Measurements from ENCODE around the gene BSND. TPM values are rescaled to one million over a fixed set of nuclear protein-coding genes. Genes with fewer than 3 reads are reported as not detected.

BSND gene
- total RNA-seq, 1 experiment from 2014 or later, result not detected

GRCh38 chr1:55059302-55060132 lies 60.8 kb downstream of the BSND start:
- no peaks in the 10 kb centered on the region for H3K36me3 ChIP-seq
- no peaks in the 10 kb centered on the region; the same call in 1 of the 2 replicates for H3K27me3 ChIP-seq
- H3K27ac ChIP-seq, result no peak overlapping the region
- no peak overlapping the region for H3K4me3 ChIP-seq
- peaks cover 17% of the 10 kb centered on the region for H3K4me1 ChIP-seq
- DNase-seq, result no peak
- no peaks in the 10 kb centered on the region for H3K9me3 ChIP-seq (replicated peaks)

- Histone ChIP-seq H3K27ac (no peak overlapping the region), H3K36me3 (no peaks in the 10 kb centered on the region), H3K9me3 (replicated peaks) (no peaks in the 10 kb centered on the region), H3K4me3 (no peak overlapping the region), H3K4me1 (peaks cover 25% of the 10 kb centered on the region), H3K27me3 (no peaks in the 10 kb centered on the region; the same call in 1 of the 2 replicates)
- DNase-seq, result no peak
Observed at GRCh38 chr1:55060133-55060999, 61.6 kb downstream of the BSND start.

- Histone ChIP-seq H3K9me3 (replicated peaks) (no peaks in the 10 kb centered on the region), H3K27ac (no peak overlapping the region), H3K4me1 (peaks cover 25% of the 10 kb centered on the region), H3K27me3 (no peaks in the 10 kb centered on the region; the same call in 1 of the 2 replicates), H3K4me3 (no peak overlapping the region), H3K36me3 (no peaks in the 10 kb centered on the region)
- no peak for DNase-seq
Observed at GRCh38 chr1:55061000-55061705, 62.4 kb downstream of the BSND start.

Other genes with a start within 250 kb of the BSND start
- 9.8 and 11.8 TPM in 2 replicates for gene PARS2, start 234.4 kb upstream of the BSND start, total RNA-seq (2014; rRNA removed; shearing (Covaris generic))
- not detected in 2 replicates for gene TTC22, start 197.6 kb upstream of the BSND start, total RNA-seq (2014; rRNA removed; shearing (Covaris generic))
- gene DHCR24, start 111.7 kb upstream of the BSND start, total RNA-seq (2014; rRNA removed; shearing (Covaris generic)), result 45.5 and 45.6 TPM in 2 replicates
- gene TMEM61, start 18.3 kb upstream of the BSND start, total RNA-seq (2014; rRNA removed; shearing (Covaris generic)), result not detected in 2 replicates
- 0.15 and 0.22 TPM in 2 replicates for gene PCSK9, start 40.6 kb downstream of the BSND start, total RNA-seq (2014; rRNA removed; shearing (Covaris generic))
- 43.6 and 46.2 TPM in 2 replicates for gene USP24, start 216.4 kb downstream of the BSND start, total RNA-seq (2014; rRNA removed; shearing (Covaris generic))